Esophagus (tissue), 2 donors: ENCODE measurements around the gene SNUPN. TPM values are rescaled to one million over a fixed set of nuclear protein-coding genes. Genes with fewer than 3 reads are reported as not detected.
"Not testable (repeated sequence)": the region's sequence is repeated elsewhere in the genome, so short reads cannot be mapped to it uniquely, and the experiment has no call there.

ENCODE experiments used
- H3K27ac ChIP-seq, 2 donors: one replicate each; pipeline ENCODE4 v1.5.1; 2013; ENCODE audit warnings: low read depth in 2 of 2, mild to moderate bottlenecking in 2 of 2, inconsistent platforms in 1 of 2, low read length in 1 of 2, moderate library complexity in 1 of 2
- H3K27me3 ChIP-seq, 2 donors: one replicate each; pipeline ENCODE4 v1.6.1; 2013; ENCODE audit warnings: low read length in 2 of 2, control low read depth in 1 of 2, mild to moderate bottlenecking in 1 of 2; ENCODE audit not compliant: insufficient read depth in 2 of 2, control insufficient read depth in 1 of 2
- H3K36me3 ChIP-seq, 2 donors: one replicate each; pipeline ENCODE4 v1.6.1; 2013; ENCODE audit warnings: low read length in 1 of 2; ENCODE audit not compliant: control insufficient read depth in 2 of 2, insufficient read depth in 2 of 2
- H3K4me1 ChIP-seq, 2 donors: one replicate each; pipeline ENCODE4 v1.6.1; 2013; ENCODE audit warnings: low read length in 1 of 2; ENCODE audit not compliant: control insufficient read depth in 2 of 2, insufficient read depth in 2 of 2
- H3K4me3 ChIP-seq, 2 donors: one replicate each; pipeline ENCODE4 v1.5.1; 2013; ENCODE audit warnings: low read length in 2 of 2, mild to moderate bottlenecking in 2 of 2, low read depth in 1 of 2, moderate library complexity in 1 of 2
- H3K9me3 ChIP-seq, 2 donors: one replicate each; pipeline ENCODE4 v1.6.1; 2013; ENCODE audit warnings: mild to moderate bottlenecking in 2 of 2, low read depth in 1 of 2, low read length in 1 of 2, moderate library complexity in 1 of 2; ENCODE audit not compliant: control insufficient read depth in 2 of 2, insufficient read depth in 1 of 2
- WGBS, 2 donors: extraction: QIAGEN DNeasy Blood & Tissue Kit; methylation state at CpG; one replicate each; pipeline ENCODE4 v1.1.7; 2013; 5-methylcytosine and 5-hydroxymethylcytosine counted together
- polyA plus RNA-seq, 2 donors: library from polyadenylated mRNA; stranded (reverse); fragments of 200-250 nt; gene quantifications; one replicate each; pipeline ENCODE4 v1.2.3, GENCODE V29; 2013
- donor health status: healthy with polysubstance abuse.
- donor health status: Bipolar disorder and iron deficiency.

The SNUPN gene
- polyA plus RNA-seq, 2 donors = 9.6 to 11.1 TPM

- Histone ChIP-seq H3K4me3 (no peak overlapping the region), H3K4me1 (no peaks in the 10 kb centered on the region), H3K9me3 (no peaks in the 10 kb centered on the region), H3K36me3 (peaks cover 0 to 4% of the 10 kb centered on the region in 2 donors), H3K27me3 (no peaks in the 10 kb centered on the region), H3K27ac (no peak overlapping the region)
- 95 to 97% methylated on average over 5 of the region's 5 CpGs for WGBS, 2 donors
Observed at GRCh38 chr15:75589071-75589470, 36.5 kb downstream of the SNUPN start.

- H3K36me3 ChIP-seq, H3K9me3 ChIP-seq, H3K4me3 ChIP-seq, H3K4me1 ChIP-seq, H3K27me3 ChIP-seq, H3K27ac ChIP-seq: not testable (repeated sequence)
- WGBS, 2 donors = 95 to 99% methylated on average over 5 of the region's 5 CpGs
Observed at GRCh38 chr15:75586422-75586821, 39.1 kb downstream of the SNUPN start.

GRCh38 chr15:75584121-75584520 is 41.4 kb downstream of the SNUPN start:
- Histone ChIP-seq H3K36me3 (no peaks in the 10 kb centered on the region), H3K27ac (no peak overlapping the region), H3K27me3 (no peaks in the 10 kb centered on the region), H3K9me3 (no peaks in the 10 kb centered on the region), H3K4me3 (no peak overlapping the region), H3K4me1 (peaks cover 0 to 5% of the 10 kb centered on the region in 2 donors)
- WGBS, 2 donors = 37 to 46% methylated on average over 4 of the region's 4 CpGs

GRCh38 chr15:75583701-75584100 is 41.8 kb downstream of the SNUPN start:
- 42 to 55% methylated on average over 5 of the region's 5 CpGs for WGBS, 2 donors
- no peaks in the 10 kb centered on the region for H3K27me3 ChIP-seq
- no peaks in the 10 kb centered on the region for H3K36me3 ChIP-seq
- H3K27ac ChIP-seq = no peak overlapping the region
- no peak overlapping the region for H3K4me3 ChIP-seq
- H3K9me3 ChIP-seq = no peaks in the 10 kb centered on the region
- H3K4me1 ChIP-seq = peaks cover 0 to 5% of the 10 kb centered on the region in 2 donors

GRCh38 chr15:75582943-75583342 is 42.6 kb downstream of the SNUPN start:
- not testable (repeated sequence) for H3K4me1 ChIP-seq, H3K27ac ChIP-seq, H3K4me3 ChIP-seq, H3K36me3 ChIP-seq, H3K9me3 ChIP-seq, H3K27me3 ChIP-seq
- WGBS, 2 donors = 91 to 96% methylated on average over 5 of the region's 5 CpGs

GRCh38 chr15:75578948-75579920 is 46.3 kb downstream of the SNUPN start, which contains the start of gene PTPN9:
TSS of gene PTPN9 (minus strand) at chr15:75579315. CDS start at chr15:75578776, 539 bp downstream.
- Histone ChIP-seq H3K4me3 (peak within 1 kb of the TSS; percentile 82 to 92), H3K9me3 (no peaks in the 10 kb centered on the region), H3K27ac (peak within 1 kb of the TSS; percentile 81 to 82), H3K27me3 (no peaks in the 10 kb centered on the region), H3K36me3 (no peaks in the 10 kb centered on the region), H3K4me1 (peaks cover 0 to 5% of the 10 kb centered on the region in 2 donors)
- WGBS, 2 donors = 1% methylated on average over 53 to 77 of the region's 78 CpGs

GRCh38 chr15:75578173-75578947 is 47.2 kb downstream of the SNUPN start:
- H3K4me3 ChIP-seq = peak overlapping the region; percentile 82 to 92
- peaks cover 0 to 5% of the 10 kb centered on the region in 2 donors for H3K4me1 ChIP-seq
- H3K27me3 ChIP-seq = no peaks in the 10 kb centered on the region
- H3K36me3 ChIP-seq = no peaks in the 10 kb centered on the region
- H3K9me3 ChIP-seq = no peaks in the 10 kb centered on the region
- H3K27ac ChIP-seq = peak overlapping the region; percentile 81 to 82
- WGBS, 2 donors = 1 to 2% methylated on average over 57 to 77 of the region's 77 CpGs

DNA sequence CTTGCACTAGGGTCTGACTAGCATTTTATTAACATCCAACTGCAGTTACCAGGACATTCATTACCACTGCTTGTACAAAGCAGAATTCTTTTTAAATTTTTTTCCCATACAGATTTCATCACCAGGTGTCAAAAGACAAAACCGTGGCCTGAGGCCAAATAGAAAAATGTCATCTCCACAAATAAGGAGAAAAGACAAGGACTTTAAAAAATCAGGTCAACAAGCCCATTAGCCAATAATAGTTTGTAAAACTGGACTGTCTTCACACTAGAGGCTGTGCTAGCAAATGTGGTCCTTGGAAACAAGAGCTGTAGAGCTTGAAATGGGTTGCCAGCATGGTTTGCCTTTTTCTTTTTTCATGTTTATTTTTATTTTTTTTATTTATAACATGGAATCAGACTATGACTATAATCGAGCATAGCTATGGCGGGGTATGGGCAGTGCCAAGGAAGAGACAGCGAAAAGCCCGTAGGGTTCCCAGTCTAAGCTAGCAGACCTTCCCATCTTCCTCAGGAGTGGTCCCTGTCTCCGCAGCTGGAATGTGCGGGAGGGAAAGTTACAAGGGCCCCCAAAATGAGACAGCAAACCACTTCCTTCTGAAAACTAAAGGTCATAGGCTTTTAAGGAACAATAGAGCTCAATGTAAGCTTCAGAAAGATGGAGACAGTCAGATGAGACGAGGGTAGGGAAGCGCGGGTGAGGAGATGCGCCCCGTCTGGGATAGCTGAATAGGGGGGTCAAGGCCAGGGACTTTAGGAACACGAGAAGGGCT is 47.9 kb downstream of the SNUPN start:
- Histone ChIP-seq H3K36me3 (no peaks in the 10 kb centered on the region), H3K27me3 (no peaks in the 10 kb centered on the region), H3K4me3 (peak overlapping the region; percentile 82 to 92), H3K27ac (peak overlapping the region; percentile 81 to 82), H3K9me3 (no peaks in the 10 kb centered on the region), H3K4me1 (peaks cover 0 to 5% of the 10 kb centered on the region in 2 donors)
- 6 to 9% methylated on average over 13 of the region's 13 CpGs for WGBS, 2 donors
